PFSK-1 (cell line): ENCODE data around the gene SMARCC1.

ENCODE experiments used
- FOXP2 ChIP-seq: optimal IDR thresholded peaks from 2 replicates; pipeline ENCODE3; 2011; ENCODE audit warnings: borderline replicate concordance, control low read depth, inconsistent platforms; ENCODE audit not compliant: insufficient read depth; ENCODE audit errors: extremely low read length, extremely low read depth
- POLR2AphosphoS5 ChIP-seq: IDR thresholded peaks from 2 replicates; pipeline ENCODE4 v1.6.1; 2012; ENCODE audit warnings: low read depth, mild to moderate bottlenecking, control low read depth, low read length, moderate library complexity
- REST ChIP-seq, 2 experiments: IDR thresholded peaks; 2 replicates each; pipeline versions ENCODE4 v1.6.1 to v1.8.0; 2011 to 2012; ENCODE audit warnings: low read depth in 2 of 2, low read length in 2 of 2, control low read depth in 1 of 2, inconsistent platforms in 1 of 2, mild to moderate bottlenecking in 1 of 2, moderate library complexity in 1 of 2; ENCODE audit not compliant: insufficient read depth in 1 of 2
- SIN3A ChIP-seq: IDR thresholded peaks from 2 replicates; pipeline ENCODE4 v1.6.1; 2012; ENCODE audit warnings: mild to moderate bottlenecking, low read length, moderate library complexity, borderline replicate concordance; ENCODE audit not compliant: insufficient read depth
- TAF1 ChIP-seq: IDR thresholded peaks from 2 replicates; pipeline ENCODE4 v1.6.1; 2012; ENCODE audit warnings: low read length, control low read depth, borderline replicate concordance; ENCODE audit not compliant: insufficient read depth

SMARCC1 gene

GRCh38 chr3:47743855-47744254 is 37.8 kb downstream of the SMARCC1 start:
- TF ChIP-seq FOXP2: no peak
- TF ChIP-seq SIN3A: no peak
- no peak for TF ChIP-seq TAF1
- no peak for TF ChIP-seq REST (IDR thresholded peaks at IDR 0.05; ENCODE audit: insufficient read depth in 1 of 2, low read depth in 2 of 2, low read length in 2 of 2)
- no peak for TF ChIP-seq POLR2AphosphoS5

GRCh38 chr3:47741925-47742324 is 39.8 kb downstream of the SMARCC1 start:
- TF ChIP-seq TAF1: no peak
- no peak for TF ChIP-seq REST (IDR thresholded peaks at IDR 0.05; ENCODE audit: insufficient read depth in 1 of 2, low read depth in 2 of 2, low read length in 2 of 2)
- TF ChIP-seq SIN3A: no peak
- no peak for TF ChIP-seq FOXP2

- TF ChIP-seq TAF1 (no peak), REST (IDR thresholded peaks at IDR 0.05; ENCODE audit: insufficient read depth in 1 of 2, low read depth in 2 of 2, low read length in 2 of 2) (no peak), FOXP2 (no peak), POLR2AphosphoS5 (no peak), SIN3A (no peak)
These were observed 49.5 kb downstream of the SMARCC1 start for GRCh38 chr3:47732143-47732542.

- no peak for TF ChIP-seq REST (IDR thresholded peaks at IDR 0.05; ENCODE audit: insufficient read depth in 1 of 2, low read depth in 2 of 2, low read length in 2 of 2)
- no peak for TF ChIP-seq FOXP2
- no peak for TF ChIP-seq TAF1
- no peak for TF ChIP-seq SIN3A
- TF ChIP-seq POLR2AphosphoS5: no peak
These were observed 50.6 kb downstream of the SMARCC1 start for GRCh38 chr3:47731061-47731460.

- TF ChIP-seq SIN3A: no peak
- TF ChIP-seq POLR2AphosphoS5: no peak
- no peak for TF ChIP-seq FOXP2
- no peak for TF ChIP-seq REST (IDR thresholded peaks at IDR 0.05; ENCODE audit: insufficient read depth in 1 of 2, low read depth in 2 of 2, low read length in 2 of 2)
- no peak for TF ChIP-seq TAF1
These were observed 58.8 kb downstream of the SMARCC1 start for GRCh38 chr3:47722859-47723258.
